Measurements from ENCODE around the gene AHRR.

Gene AHRR

GRCh38 chr5:446066-446882 is 124.8 kb downstream of the AHRR start:
- no peak for DNase-seq

GRCh38 chr5:446883-447263 is 125.4 kb downstream of the AHRR start:
- peak; percentile 33 for DNase-seq

GRCh38 chr5:447501-447900 is 126.0 kb downstream of the AHRR start:
- no peak for DNase-seq

- no peak for DNase-seq
These were observed 126.7 kb downstream of the AHRR start for GRCh38 chr5:448061-448765.

- no peak for DNase-seq
These were observed 127.2 kb downstream of the AHRR start for GRCh38 chr5:448766-449090.

- no peak for DNase-seq
These were observed 127.6 kb downstream of the AHRR start for GRCh38 chr5:449151-449550.

GRCh38 chr5:451587-452458 is 130.3 kb downstream of the AHRR start:
- no peak for DNase-seq

- DNase-seq, result no peak
These were observed 131.6 kb downstream of the AHRR start for GRCh38 chr5:452978-453710.

- DNase-seq, result no peak
These were observed 132.4 kb downstream of the AHRR start for GRCh38 chr5:453725-454481.

- no peak for DNase-seq
These were observed 133.4 kb downstream of the AHRR start for GRCh38 chr5:454936-455335.

- DNase-seq, result no peak
These were observed 134.3 kb downstream of the AHRR start for GRCh38 chr5:455806-456205.

- DNase-seq, result no peak
These were observed 135.1 kb downstream of the AHRR start for GRCh38 chr5:456351-457194.

GRCh38 chr5:457195-457961 is 135.9 kb downstream of the AHRR start:
- DNase-seq, result no peak

GRCh38 chr5:458547-459353 is 137.2 kb downstream of the AHRR start:
- DNase-seq, result no peak

- DNase-seq, result no peak
These were observed 138.2 kb downstream of the AHRR start for GRCh38 chr5:459562-460272.

- no peak for DNase-seq
These were observed 138.7 kb downstream of the AHRR start for GRCh38 chr5:460273-460625.

- no peak for DNase-seq
These were observed 140.6 kb downstream of the AHRR start for GRCh38 chr5:462051-462481.

- DNase-seq, result no peak
These were observed 141.8 kb downstream of the AHRR start for GRCh38 chr5:463301-463700.

- no peak for DNase-seq
These were observed 142.4 kb downstream of the AHRR start for GRCh38 chr5:463952-464351.
